H1 (cell line): ENCODE data around the gene PAFAH1B1.

Experiments
- NRF1 ChIP-seq: IDR thresholded peaks from 2 replicates; pipeline ENCODE4 v1.6.1; 2011; ENCODE audit warnings: mild to moderate bottlenecking, low read depth, low read length, improper control_type of control experiment
- POLR2A ChIP-seq, 2 experiments: IDR thresholded peaks; 1 replicate in 1 of 2; 2 replicates in 1 of 2; pipeline ENCODE4 v1.6.1; 2011; ENCODE audit warnings: low read depth in 2 of 2, low read length in 2 of 2, mild to moderate bottlenecking in 2 of 2; ENCODE audit errors: control extremely low read depth in 1 of 2
- RAD21 ChIP-seq, 2 experiments: IDR thresholded peaks in 1 of 2; conservative IDR thresholded peaks in 1 of 2; 2 replicates each; pipeline ENCODE4 v1.6.1; 2011; ENCODE audit warnings: low read depth in 2 of 2, low read length in 2 of 2, improper control_type of control experiment in 1 of 2, inconsistent platforms in 1 of 2, mild to moderate bottlenecking in 1 of 2, moderate library complexity in 1 of 2
- SP1 ChIP-seq: IDR thresholded peaks from 2 replicates; pipeline ENCODE4 v1.6.1; 2011; ENCODE audit warnings: low read depth, low read length
- TF ChIP-seq, protein P1 (sequence below), 3 experiments: IDR thresholded peaks; 1 replicate in 2 of 3; 2 replicates in 1 of 3; pipeline versions ENCODE4 v1.5.1 to v1.6.1; 2011; ENCODE audit warnings: low read length in 3 of 3, mild to moderate bottlenecking in 3 of 3, inconsistent platforms in 2 of 3, low read depth in 1 of 3, moderate library complexity in 1 of 3; ENCODE audit not compliant: insufficient read depth in 1 of 3; ENCODE audit errors: control extremely low read depth in 1 of 3

DNA sequence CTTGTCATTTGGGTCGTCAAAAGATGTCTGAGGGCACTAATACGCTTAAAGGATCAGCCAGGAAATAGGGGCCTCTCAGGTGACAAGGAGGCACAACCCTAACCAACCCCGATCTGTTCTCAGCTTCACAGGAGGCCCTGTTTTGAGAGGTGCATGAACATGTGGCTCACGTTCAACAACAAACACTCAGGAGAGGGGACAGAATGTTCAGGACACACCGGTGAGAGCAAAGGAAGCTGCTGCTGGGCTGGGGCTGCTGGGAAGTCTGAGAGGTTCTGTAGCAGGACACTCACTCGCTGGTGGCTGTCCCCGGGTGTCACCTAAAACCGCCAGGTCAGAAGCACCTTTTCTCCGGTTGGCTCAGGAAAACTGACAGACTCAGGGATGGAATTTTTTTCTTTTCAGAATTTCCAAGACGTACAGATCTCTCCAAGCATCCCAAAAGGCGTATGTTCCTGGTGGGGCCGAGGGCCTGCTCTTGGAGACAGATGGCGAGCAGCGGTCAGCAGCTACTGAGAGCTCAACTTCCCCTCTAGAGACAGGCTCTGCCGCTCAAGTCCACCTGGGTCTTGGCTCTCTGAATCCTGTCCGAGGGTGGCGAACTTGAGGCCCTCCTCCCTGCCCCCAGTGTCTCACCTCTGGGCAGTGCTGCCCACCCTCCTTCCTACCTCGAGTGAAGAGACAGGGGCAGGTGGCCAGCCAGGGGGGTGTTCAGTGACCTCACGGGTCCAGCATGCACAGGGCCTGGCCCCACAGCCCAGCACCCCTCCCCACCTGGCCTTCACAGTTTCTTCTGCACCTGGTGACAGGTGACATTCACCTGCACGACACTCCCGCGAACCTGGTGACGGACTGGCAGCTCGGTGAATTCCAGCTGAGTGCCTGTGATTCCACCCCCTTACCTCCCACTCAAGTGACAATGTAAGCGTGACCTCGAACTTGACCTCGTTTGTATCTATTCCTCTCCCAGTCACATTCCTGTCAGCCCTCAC, 95.2 kb downstream of the PAFAH1B1 start:
- TF ChIP-seq, protein P1, sequence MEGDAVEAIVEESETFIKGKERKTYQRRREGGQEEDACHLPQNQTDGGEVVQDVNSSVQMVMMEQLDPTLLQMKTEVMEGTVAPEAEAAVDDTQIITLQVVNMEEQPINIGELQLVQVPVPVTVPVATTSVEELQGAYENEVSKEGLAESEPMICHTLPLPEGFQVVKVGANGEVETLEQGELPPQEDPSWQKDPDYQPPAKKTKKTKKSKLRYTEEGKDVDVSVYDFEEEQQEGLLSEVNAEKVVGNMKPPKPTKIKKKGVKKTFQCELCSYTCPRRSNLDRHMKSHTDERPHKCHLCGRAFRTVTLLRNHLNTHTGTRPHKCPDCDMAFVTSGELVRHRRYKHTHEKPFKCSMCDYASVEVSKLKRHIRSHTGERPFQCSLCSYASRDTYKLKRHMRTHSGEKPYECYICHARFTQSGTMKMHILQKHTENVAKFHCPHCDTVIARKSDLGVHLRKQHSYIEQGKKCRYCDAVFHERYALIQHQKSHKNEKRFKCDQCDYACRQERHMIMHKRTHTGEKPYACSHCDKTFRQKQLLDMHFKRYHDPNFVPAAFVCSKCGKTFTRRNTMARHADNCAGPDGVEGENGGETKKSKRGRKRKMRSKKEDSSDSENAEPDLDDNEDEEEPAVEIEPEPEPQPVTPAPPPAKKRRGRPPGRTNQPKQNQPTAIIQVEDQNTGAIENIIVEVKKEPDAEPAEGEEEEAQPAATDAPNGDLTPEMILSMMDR (IDR thresholded peaks at IDR 0.05; ENCODE audit: control extremely low read depth in 1 of 3, insufficient read depth in 1 of 3, low read depth in 1 of 3, low read length in 3 of 3), result no peak
- TF ChIP-seq RAD21 (IDR thresholded peaks at IDR 0.05 in 1 of 2, conservative IDR thresholded peaks at IDR 0.05 in 1 of 2; ENCODE audit: low read depth in 2 of 2, low read length in 2 of 2) (no peak), POLR2A (IDR thresholded peaks at IDR 0.05; ENCODE audit: control extremely low read depth in 1 of 2, low read depth in 2 of 2, low read length in 2 of 2) (no peak), SP1 (no peak), NRF1 (no peak)
